Thymus (tissue), 11 donors: ENCODE measurements around the gene LSM7. TPM values are rescaled to one million over a fixed set of nuclear protein-coding genes. Genes with fewer than 3 reads are reported as not detected.

Experiments used
- DNase-seq, 9 donors: peaks; one replicate each; pipeline ENCODE4 v3.0.0-alpha.2; 2013; ENCODE audit warnings: low spot score in 9 of 9, low read depth in 6 of 9, missing footprints in 1 of 9
- H3K27ac ChIP-seq, 2 donors: one replicate each; pipeline ENCODE4 v1.5.1; 2013; ENCODE audit warnings: control low read depth in 1 of 2, low read depth in 1 of 2, low read length in 1 of 2, mild to moderate bottlenecking in 1 of 2, moderate library complexity in 1 of 2
- H3K27me3 ChIP-seq, 2 donors: one replicate each; pipeline ENCODE4 v1.5.1; 2013; ENCODE audit warnings: low read length in 1 of 2; ENCODE audit not compliant: control insufficient read depth in 2 of 2, insufficient read depth in 1 of 2
- H3K36me3 ChIP-seq, 2 donors: one replicate each; pipeline ENCODE4 v1.5.1; 2013; ENCODE audit warnings: low read length in 1 of 2, mild to moderate bottlenecking in 1 of 2, moderate library complexity in 1 of 2; ENCODE audit not compliant: control insufficient read depth in 2 of 2, insufficient read depth in 2 of 2
- H3K4me1 ChIP-seq, 2 donors: one replicate each; pipeline ENCODE4 v1.5.1; 2013; ENCODE audit warnings: low read length in 2 of 2; ENCODE audit not compliant: control insufficient read depth in 2 of 2, insufficient read depth in 2 of 2
- H3K4me3 ChIP-seq, 2 donors: one replicate each; pipeline ENCODE4 v1.5.1; 2013; ENCODE audit warnings: low read length in 2 of 2, control low read depth in 1 of 2, mild to moderate bottlenecking in 1 of 2
- H3K9me3 ChIP-seq, 2 donors: one replicate each; pipeline ENCODE4 v1.5.1; 2013; ENCODE audit warnings: low read length in 1 of 2, mild to moderate bottlenecking in 1 of 2; ENCODE audit not compliant: control insufficient read depth in 2 of 2, insufficient read depth in 1 of 2
- WGBS: extraction: QIAGEN DNeasy Blood & Tissue Kit; methylation state at CpG from one replicate; pipeline ENCODE4 v1.1.7; 2013; 5-methylcytosine and 5-hydroxymethylcytosine counted together
- polyA plus RNA-seq: library from polyadenylated mRNA; stranded (reverse); fragments of 200-250 nt; gene quantifications from one replicate; pipeline ENCODE4 v1.2.3, GENCODE V29; 2013
- total RNA-seq: library from RNA; stranded (reverse); fragments of 120-200 nt; gene quantifications from one replicate; pipeline ENCODE4 v1.2.4, GENCODE V29; 2013
- donor health status: healthy.

LSM7 gene
- total and polyA plus RNA-seq, 2 donors, result 175 to 243 TPM

- Histone ChIP-seq H3K4me1 (peaks cover 13 to 31% of the 10 kb centered on the region in 2 donors), H3K9me3 (peaks cover 0 to 6% of the 10 kb centered on the region in 2 donors), H3K27ac (peak overlapping the region; percentile 83 to 85), H3K27me3 (peaks cover 0 to 2% of the 10 kb centered on the region in 2 donors), H3K4me3 (peak overlapping the region; percentile 11 to 39), H3K36me3 (peaks cover 38 to 45% of the 10 kb centered on the region in 2 donors)
- WGBS, result 20% methylated on average over 45 of the region's 45 CpGs
- DNase-seq, result peak in 7 of 9 donors; percentile 48 to 85 (median 64)
These were observed 54.8 kb downstream of the LSM7 start for GRCh38 chr19:2273356-2274184.

Other genes with a start within 250 kb of the LSM7 start
- 20.0 TPM for gene MOB3A, start 232.3 kb downstream of the LSM7 start, total RNA-seq
- gene MOB3A, start 232.3 kb downstream of the LSM7 start, polyA plus RNA-seq, result 29.7 TPM
- gene IZUMO4, start 231.7 kb downstream of the LSM7 start, total RNA-seq, result 5.1 TPM
- gene IZUMO4, start 231.7 kb downstream of the LSM7 start, polyA plus RNA-seq, result 37.8 TPM
- gene AP3D1, start 177.0 kb downstream of the LSM7 start, total RNA-seq, result 32.5 TPM
- 80.1 TPM for gene AP3D1, start 177.0 kb downstream of the LSM7 start, polyA plus RNA-seq
- gene DOT1L, start 164.7 kb downstream of the LSM7 start, total RNA-seq, result 3.4 TPM
- 9.9 TPM for gene DOT1L, start 164.7 kb downstream of the LSM7 start, polyA plus RNA-seq
- gene PLEKHJ1, start 92.3 kb downstream of the LSM7 start, total RNA-seq, result 62.0 TPM
- gene PLEKHJ1, start 92.3 kb downstream of the LSM7 start, polyA plus RNA-seq, result 97.7 TPM
- 18.7 TPM for gene SF3A2, start 91.8 kb downstream of the LSM7 start, total RNA-seq
- gene SF3A2, start 91.8 kb downstream of the LSM7 start, polyA plus RNA-seq, result 51.1 TPM
- gene AMH, start 79.3 kb downstream of the LSM7 start, total RNA-seq, result 0.61 TPM
- 2.2 TPM for gene AMH, start 79.3 kb downstream of the LSM7 start, polyA plus RNA-seq
- gene JSRP1, start 72.2 kb downstream of the LSM7 start, total RNA-seq, result 0.90 TPM
- gene JSRP1, start 72.2 kb downstream of the LSM7 start, polyA plus RNA-seq, result 1.3 TPM
- gene PEAK3, start 46.4 kb downstream of the LSM7 start, total RNA-seq, result 0.05 TPM
- gene PEAK3, start 46.4 kb downstream of the LSM7 start, polyA plus RNA-seq, result 0.34 TPM
- gene LINGO3, start 20.4 kb downstream of the LSM7 start, total RNA-seq, result 0.05 TPM
- gene LINGO3, start 20.4 kb downstream of the LSM7 start, polyA plus RNA-seq, result 0.16 TPM
- 17.3 TPM for gene SPPL2B, start 98 bp upstream of the LSM7 start, total RNA-seq
- 125 TPM for gene SPPL2B, start 98 bp upstream of the LSM7 start, polyA plus RNA-seq
- gene TMPRSS9, start 31.7 kb upstream of the LSM7 start, total RNA-seq, result 0.09 TPM
- gene TMPRSS9, start 31.7 kb upstream of the LSM7 start, polyA plus RNA-seq, result 0.18 TPM
- gene TIMM13, start 99.0 kb upstream of the LSM7 start, total RNA-seq, result 73.2 TPM
- 56.1 TPM for gene TIMM13, start 99.0 kb upstream of the LSM7 start, polyA plus RNA-seq
- gene LMNB2, start 128.4 kb upstream of the LSM7 start, total RNA-seq, result 45.8 TPM
- 13.8 TPM for gene LMNB2, start 128.4 kb upstream of the LSM7 start, polyA plus RNA-seq
- gene GADD45B, start 147.5 kb upstream of the LSM7 start, total RNA-seq, result 75.9 TPM
- 161 TPM for gene GADD45B, start 147.5 kb upstream of the LSM7 start, polyA plus RNA-seq